Measurements from ENCODE around the gene KCTD4.

DNA sequence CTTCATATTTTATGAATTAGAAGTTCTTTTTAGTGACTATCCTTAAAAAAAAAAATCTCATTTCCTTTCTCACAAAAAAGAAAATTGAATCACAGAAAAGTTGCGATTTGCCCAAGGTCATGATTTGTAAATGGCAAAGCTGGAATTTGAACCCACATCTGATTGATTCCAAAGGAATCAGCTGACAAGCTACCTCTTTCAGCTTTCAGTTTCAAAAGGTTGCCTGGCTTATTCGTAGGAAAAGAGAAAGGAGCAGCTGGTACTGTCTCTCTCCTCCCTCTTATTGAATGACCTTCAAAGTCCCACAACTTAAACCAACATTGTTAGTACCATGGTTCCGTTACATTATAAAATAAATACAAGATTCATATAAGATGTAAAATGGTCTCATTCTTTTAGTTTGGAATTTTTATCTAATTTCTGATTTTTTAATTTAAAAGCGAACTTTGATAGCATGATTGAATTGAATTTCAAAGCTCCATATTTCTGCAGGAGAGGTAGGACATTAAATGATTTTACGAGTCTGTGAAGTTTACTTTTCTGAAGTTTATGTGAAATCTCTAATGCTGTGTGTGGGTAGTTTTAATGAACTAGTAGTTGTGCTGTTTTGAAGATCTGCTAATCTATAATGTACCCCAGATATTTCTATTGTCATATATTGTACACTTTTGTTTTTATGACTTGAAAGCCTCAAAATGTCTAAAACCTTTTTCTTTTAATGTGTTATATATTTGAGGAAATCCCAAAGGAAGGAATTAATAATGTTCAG lies 18.5 kb upstream of the KCTD4 start:
- TF ChIP-seq, protein P1, sequence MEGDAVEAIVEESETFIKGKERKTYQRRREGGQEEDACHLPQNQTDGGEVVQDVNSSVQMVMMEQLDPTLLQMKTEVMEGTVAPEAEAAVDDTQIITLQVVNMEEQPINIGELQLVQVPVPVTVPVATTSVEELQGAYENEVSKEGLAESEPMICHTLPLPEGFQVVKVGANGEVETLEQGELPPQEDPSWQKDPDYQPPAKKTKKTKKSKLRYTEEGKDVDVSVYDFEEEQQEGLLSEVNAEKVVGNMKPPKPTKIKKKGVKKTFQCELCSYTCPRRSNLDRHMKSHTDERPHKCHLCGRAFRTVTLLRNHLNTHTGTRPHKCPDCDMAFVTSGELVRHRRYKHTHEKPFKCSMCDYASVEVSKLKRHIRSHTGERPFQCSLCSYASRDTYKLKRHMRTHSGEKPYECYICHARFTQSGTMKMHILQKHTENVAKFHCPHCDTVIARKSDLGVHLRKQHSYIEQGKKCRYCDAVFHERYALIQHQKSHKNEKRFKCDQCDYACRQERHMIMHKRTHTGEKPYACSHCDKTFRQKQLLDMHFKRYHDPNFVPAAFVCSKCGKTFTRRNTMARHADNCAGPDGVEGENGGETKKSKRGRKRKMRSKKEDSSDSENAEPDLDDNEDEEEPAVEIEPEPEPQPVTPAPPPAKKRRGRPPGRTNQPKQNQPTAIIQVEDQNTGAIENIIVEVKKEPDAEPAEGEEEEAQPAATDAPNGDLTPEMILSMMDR (IDR thresholded peaks at IDR 0.05; ENCODE audit: poor library complexity, severe bottlenecking), result no peak
- TF ChIP-seq POLR2AphosphoS5 (IDR thresholded peaks at IDR 0.05) (no peak), SMC3 (conservative IDR thresholded peaks at IDR 0.05; ENCODE audit: poor library complexity) (no peak), EP300 (conservative IDR thresholded peaks at IDR 0.05; ENCODE audit: poor library complexity, severe bottlenecking) (no peak)
